Measurements from ENCODE around the gene PGAP2.

PGAP2 gene

GRCh38 chr11:3831378-3832239, 23.2 kb downstream of the PGAP2 start:
- H3K27ac Mint-ChIP-seq, result peak overlapping the region; percentile 100
- peaks cover 96% of the 10 kb centered on the region for H3K36me3 Mint-ChIP-seq (ENCODE audit: low read depth)
- H3K9me3 Mint-ChIP-seq, result no peaks in the 10 kb centered on the region
- no peaks in the 10 kb centered on the region for H3K27me3 Mint-ChIP-seq
- intact Hi-C loops (cut with micrococcal nuclease), result no loop called here
- peaks cover 95% of the 10 kb centered on the region for H3K4me1 Mint-ChIP-seq (ENCODE audit: low read depth)
- peak overlapping the region; percentile 28 for H3K4me3 Mint-ChIP-seq

DNA sequence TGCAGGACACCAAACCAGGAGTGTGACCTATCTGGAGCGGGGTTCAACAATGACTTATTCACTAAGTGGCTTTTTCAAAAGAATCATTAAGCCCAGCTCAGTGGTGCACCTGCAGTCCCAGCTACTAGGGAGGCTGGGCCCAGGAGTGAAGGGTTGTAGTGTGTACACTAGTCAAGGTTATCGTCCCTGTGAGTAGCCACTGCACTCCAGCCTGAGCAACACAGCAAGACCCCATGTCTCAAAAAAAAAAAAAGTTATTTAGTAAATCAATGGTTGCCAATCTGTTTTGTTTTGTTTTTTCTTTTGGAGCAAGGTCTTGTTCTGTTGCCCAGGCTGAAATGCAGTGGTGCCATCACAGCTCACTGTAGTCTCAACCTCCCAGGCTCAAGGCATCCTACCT, 24.5 kb downstream of the PGAP2 start:
- no peaks in the 10 kb centered on the region for H3K9me3 Mint-ChIP-seq
- no peak overlapping the region for H3K4me3 Mint-ChIP-seq
- intact Hi-C loops (cut with micrococcal nuclease), result no loop called here
- no peaks in the 10 kb centered on the region for H3K27me3 Mint-ChIP-seq
- H3K27ac Mint-ChIP-seq, result peak overlapping the region; percentile 100
- peaks cover 92% of the 10 kb centered on the region for H3K36me3 Mint-ChIP-seq (ENCODE audit: low read depth)
- H3K4me1 Mint-ChIP-seq (ENCODE audit: low read depth), result peaks cover 95% of the 10 kb centered on the region

DNA sequence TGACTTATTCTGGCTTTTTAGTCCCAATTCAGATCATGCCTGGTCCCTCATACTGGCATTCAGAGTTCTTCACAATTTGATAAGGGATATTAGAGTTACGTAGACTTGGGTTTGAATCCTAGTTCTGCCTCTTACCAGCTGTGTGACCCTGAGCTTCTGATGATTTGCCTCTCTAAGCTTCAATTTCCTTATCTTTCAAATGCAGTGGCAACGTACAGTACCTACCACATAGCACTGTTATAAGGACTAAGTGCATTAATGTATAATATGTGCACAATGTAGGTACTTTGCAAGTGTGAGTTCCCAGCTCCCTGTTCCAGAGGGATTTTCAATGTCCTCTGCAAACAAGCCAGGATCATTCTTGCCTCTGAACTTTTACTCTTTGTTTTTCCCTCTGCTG, 25.1 kb downstream of the PGAP2 start:
- H3K4me1 Mint-ChIP-seq (ENCODE audit: low read depth), result peaks cover 97% of the 10 kb centered on the region
- intact Hi-C loops (cut with micrococcal nuclease), result no loop called here

DNA sequence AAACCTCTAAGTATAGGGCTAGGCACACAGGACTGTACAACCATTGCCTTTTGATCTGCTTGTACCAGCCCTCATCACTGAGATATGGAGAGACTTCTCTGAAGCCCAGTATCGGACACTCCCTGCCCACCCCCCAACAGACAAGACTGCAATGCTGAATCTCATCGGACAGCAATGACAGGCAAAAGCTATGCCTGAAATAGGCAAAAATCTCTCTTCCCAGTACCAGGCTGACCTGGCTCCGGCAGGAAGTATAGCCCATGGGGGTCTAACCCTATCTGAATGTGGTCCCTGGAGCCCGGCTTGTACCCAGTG, 25.9 kb downstream of the PGAP2 start:
- Mint-ChIP-seq H3K9me3 (no peaks in the 10 kb centered on the region), H3K27me3 (no peaks in the 10 kb centered on the region), H3K36me3 (ENCODE audit: low read depth) (peaks cover 95% of the 10 kb centered on the region), H3K27ac (peak overlapping the region; percentile 100), H3K4me1 (ENCODE audit: low read depth) (peaks cover 100% of the 10 kb centered on the region), H3K4me3 (peak overlapping the region; percentile 66)
- intact Hi-C loops (cut with micrococcal nuclease), result no loop called here

More for the DNA sequence above, 25.1 kb downstream of the PGAP2 start:
- H3K27me3 Mint-ChIP-seq, result no peaks in the 10 kb centered on the region
- H3K9me3 Mint-ChIP-seq, result no peaks in the 10 kb centered on the region
- peaks cover 93% of the 10 kb centered on the region for H3K36me3 Mint-ChIP-seq (ENCODE audit: low read depth)
- peak overlapping the region; percentile 100 for H3K27ac Mint-ChIP-seq
- H3K4me3 Mint-ChIP-seq, result no peak overlapping the region

DNA sequence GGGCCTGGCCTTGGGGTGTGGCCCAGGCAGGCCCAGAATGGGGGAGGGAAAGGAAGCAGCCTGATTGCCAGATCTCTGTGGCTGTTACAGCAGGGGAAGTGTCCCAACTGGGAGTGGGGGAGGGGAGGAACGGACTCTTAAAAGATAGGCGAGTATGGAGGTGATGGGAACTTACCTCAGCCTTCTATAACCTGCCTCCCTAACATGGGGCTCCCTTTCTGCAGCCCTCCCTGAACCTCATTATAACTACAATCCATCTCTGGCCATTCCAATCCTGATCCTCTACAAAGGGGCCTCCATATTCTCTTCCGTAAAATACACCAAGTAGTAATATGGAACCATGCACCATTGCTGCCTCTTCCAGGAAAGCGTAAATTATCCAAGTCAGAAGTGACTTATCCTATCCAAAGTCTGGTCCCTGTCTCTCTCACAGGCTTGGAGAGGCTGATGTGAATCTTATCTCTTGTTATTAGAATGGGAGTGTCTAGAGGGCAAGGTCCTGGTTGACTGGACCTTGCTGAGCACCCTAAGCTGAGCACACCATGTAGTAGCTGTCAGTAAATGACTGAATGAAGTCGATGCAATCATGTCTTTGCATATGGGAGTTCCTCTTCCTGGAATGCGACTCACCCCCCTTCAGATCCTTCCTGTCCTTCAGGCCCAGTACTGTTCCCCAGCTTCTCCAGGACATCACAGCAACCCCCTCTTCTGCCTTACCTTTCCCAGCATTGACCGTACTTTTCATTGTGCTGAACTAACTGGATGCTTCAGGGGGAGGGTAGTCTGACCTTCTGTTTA, 26.5 kb downstream of the PGAP2 start:
- Mint-ChIP-seq H3K36me3 (ENCODE audit: low read depth) (peaks cover 95% of the 10 kb centered on the region), H3K4me3 (peak overlapping the region; percentile 66), H3K27ac (peak overlapping the region; percentile 100), H3K4me1 (ENCODE audit: low read depth) (peaks cover 100% of the 10 kb centered on the region), H3K9me3 (no peaks in the 10 kb centered on the region), H3K27me3 (no peaks in the 10 kb centered on the region)
- intact Hi-C loops (cut with micrococcal nuclease), result no loop called here

GRCh38 chr11:3835751-3836150, 27.4 kb downstream of the PGAP2 start:
- intact Hi-C loops (cut with micrococcal nuclease), result no loop called here
- H3K27ac Mint-ChIP-seq, result peak overlapping the region; percentile 100
- no peaks in the 10 kb centered on the region for H3K27me3 Mint-ChIP-seq
- H3K36me3 Mint-ChIP-seq (ENCODE audit: low read depth), result peaks cover 95% of the 10 kb centered on the region
- H3K9me3 Mint-ChIP-seq, result no peaks in the 10 kb centered on the region
- H3K4me1 Mint-ChIP-seq (ENCODE audit: low read depth), result peaks cover 93% of the 10 kb centered on the region
- peak overlapping the region; percentile 66 for H3K4me3 Mint-ChIP-seq

GRCh38 chr11:3836903-3837302, 28.5 kb downstream of the PGAP2 start:
- Mint-ChIP-seq H3K4me1 (ENCODE audit: low read depth) (peaks cover 82% of the 10 kb centered on the region), H3K4me3 (peak overlapping the region; percentile 91), H3K9me3 (no peaks in the 10 kb centered on the region), H3K27ac (peak overlapping the region; percentile 100), H3K36me3 (ENCODE audit: low read depth) (peaks cover 84% of the 10 kb centered on the region), H3K27me3 (no peaks in the 10 kb centered on the region)
- intact Hi-C loops (cut with micrococcal nuclease), result no loop called here

DNA sequence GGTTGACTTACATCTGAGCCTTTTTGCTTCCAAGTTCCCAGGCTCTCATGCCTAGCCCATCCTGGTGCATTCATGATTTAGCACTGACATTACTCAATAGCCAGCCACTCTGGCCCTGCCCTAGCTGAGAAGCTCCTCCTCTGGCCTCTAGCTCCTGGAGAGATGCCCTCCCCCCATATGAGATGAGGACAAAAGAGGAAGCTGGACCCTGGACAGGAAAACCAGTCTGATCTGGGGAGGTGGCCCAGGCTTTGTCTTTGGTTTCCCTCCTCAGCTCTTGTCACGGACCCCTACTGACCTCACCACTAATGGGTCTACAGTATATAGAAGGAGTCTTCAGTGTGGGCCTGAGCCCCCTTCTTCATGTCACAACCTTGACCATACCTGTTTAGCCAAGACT, 29.4 kb downstream of the PGAP2 start:
- peaks cover 75% of the 10 kb centered on the region for H3K36me3 Mint-ChIP-seq (ENCODE audit: low read depth)
- H3K4me3 Mint-ChIP-seq, result peak overlapping the region; percentile 91
- peaks cover 73% of the 10 kb centered on the region for H3K4me1 Mint-ChIP-seq (ENCODE audit: low read depth)
- intact Hi-C loops (cut with micrococcal nuclease), result no loop called here
- no peaks in the 10 kb centered on the region for H3K27me3 Mint-ChIP-seq
- H3K27ac Mint-ChIP-seq, result peak overlapping the region; percentile 100
- no peaks in the 10 kb centered on the region for H3K9me3 Mint-ChIP-seq

- Mint-ChIP-seq H3K9me3 (no peaks in the 10 kb centered on the region), H3K4me1 (ENCODE audit: low read depth) (peaks cover 66% of the 10 kb centered on the region), H3K27ac (peak overlapping the region; percentile 100), H3K36me3 (ENCODE audit: low read depth) (peaks cover 68% of the 10 kb centered on the region), H3K27me3 (no peaks in the 10 kb centered on the region), H3K4me3 (peak overlapping the region; percentile 91)
- intact Hi-C loops (cut with micrococcal nuclease), result no loop called here
Measured at GRCh38 chr11:3838504-3838903, 30.1 kb downstream of the PGAP2 start.

DNA sequence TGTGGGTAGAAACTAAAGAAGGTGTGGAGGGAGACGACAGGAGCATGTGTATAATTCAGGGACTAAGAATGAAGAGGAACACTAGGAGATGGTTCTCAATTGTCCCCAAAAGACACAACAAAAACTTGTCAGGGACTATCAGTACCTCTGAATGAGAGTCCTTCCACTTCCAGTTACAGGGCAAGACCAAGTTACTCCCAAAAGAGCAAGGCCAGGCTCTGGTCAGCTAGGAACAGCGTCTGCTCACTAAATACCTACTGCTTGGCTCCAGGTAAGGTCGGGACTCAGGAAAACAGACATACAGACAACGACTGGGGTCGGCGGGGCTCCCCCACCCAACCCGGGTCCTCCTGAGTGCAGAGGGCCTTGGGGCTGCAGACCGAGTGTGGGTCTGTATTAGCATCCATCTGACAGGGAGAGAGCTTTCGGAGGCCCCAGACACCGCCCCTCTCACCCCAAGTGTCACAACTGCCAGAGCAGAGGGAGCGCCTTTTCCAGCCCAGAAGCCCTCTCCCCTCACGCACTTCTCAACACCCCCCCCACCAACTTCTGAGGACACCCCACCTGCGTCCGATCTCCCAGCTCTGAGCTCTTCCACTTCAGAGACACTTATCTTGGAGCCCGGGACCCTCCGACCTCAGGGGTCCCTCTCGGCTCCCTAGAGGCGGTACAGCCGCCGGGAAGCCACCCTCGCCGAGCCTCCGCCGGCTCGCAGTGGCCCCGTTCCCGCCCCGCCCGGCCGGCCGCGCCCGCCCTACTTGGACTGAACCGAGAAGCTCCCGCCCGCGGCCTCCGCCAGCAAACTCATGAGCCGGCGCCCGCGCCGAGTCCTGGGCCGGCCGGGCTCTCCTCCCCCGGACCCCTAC, 31.9 kb downstream of the PGAP2 start:
- Mint-ChIP-seq H3K27me3 (no peaks in the 10 kb centered on the region), H3K9me3 (no peaks in the 10 kb centered on the region), H3K4me3 (peak overlapping the region; percentile 91), H3K36me3 (ENCODE audit: low read depth) (peaks cover 51% of the 10 kb centered on the region), H3K4me1 (ENCODE audit: low read depth) (peaks cover 55% of the 10 kb centered on the region), H3K27ac (peak overlapping the region; percentile 100)
- intact Hi-C loops (cut with micrococcal nuclease), result loop anchor here (2.0 kb wide), 2 partner anchors 15 kb away; partner anchors contain the start of gene STIM1

- Mint-ChIP-seq H3K36me3 (ENCODE audit: low read depth) (peaks cover 44% of the 10 kb centered on the region), H3K9me3 (no peaks in the 10 kb centered on the region), H3K4me1 (ENCODE audit: low read depth) (peaks cover 52% of the 10 kb centered on the region)
Measured at GRCh38 chr11:3840870-3841425, 32.6 kb downstream of the PGAP2 start, which contains the start of gene RHOG. RHOG (minus strand) TSS chr11:3840959; CDS start chr11:3828138, 12,821 bp downstream.

DNA sequence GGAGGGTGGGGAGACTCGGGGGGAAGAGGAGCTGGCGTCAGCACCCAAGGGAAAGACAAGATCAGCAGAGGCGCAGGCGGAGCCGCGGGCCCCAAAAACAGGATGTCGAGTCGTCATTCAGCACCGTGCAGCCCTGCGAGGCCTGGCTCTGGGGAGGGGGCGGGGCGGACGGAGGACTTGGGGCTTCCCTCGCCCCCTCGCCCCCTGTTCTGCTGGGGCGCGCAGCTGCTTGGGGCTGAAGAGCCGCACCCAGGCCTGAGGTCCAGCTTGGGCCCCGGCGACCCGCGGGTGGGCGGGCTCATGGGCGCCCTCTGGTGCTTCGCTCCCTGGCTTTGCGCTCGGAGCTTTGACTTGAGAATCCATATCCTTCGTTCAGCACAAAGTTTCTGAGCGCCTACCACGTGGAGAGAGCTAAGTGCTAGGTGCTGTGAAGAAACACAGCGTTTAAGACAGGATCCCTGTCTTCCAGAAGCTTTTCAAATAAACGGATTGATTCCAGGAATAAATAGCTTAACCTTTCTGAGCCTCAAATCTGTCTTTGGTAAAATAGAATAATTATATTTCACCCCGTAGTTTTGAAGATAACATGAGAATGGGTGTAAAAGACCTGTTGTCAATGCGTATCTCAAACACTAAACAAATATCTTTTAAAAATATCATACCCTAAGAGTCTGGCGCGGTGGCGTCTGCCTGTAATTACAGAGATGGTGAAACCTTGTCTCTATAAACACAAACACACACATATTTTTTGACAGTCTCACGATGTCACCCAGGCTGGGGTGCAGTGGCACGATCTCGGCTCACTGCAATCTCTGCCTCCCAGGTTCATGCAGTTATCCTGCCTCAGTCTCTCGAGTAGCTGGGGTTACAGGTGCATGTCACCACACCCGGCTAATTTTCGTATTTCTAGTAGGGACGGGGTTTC, 33.3 kb downstream of the PGAP2 start:
- Mint-ChIP-seq H3K4me3 (peak overlapping the region; percentile 91), H3K36me3 (ENCODE audit: low read depth) (peaks cover 37% of the 10 kb centered on the region), H3K27ac (peak overlapping the region; percentile 100), H3K4me1 (ENCODE audit: low read depth) (peaks cover 48% of the 10 kb centered on the region), H3K27me3 (no peaks in the 10 kb centered on the region), H3K9me3 (no peaks in the 10 kb centered on the region)
- intact Hi-C loops (cut with micrococcal nuclease), result loop anchor here (2.0 kb wide), 2 partner anchors 13 to 17 kb away; partner anchors contain the start of gene STIM1

More at GRCh38 chr11:3840870-3841425, 32.6 kb downstream of the PGAP2 start, which contains the start of gene RHOG:
- Mint-ChIP-seq H3K27ac (peak within 1 kb of the TSS; percentile 100), H3K27me3 (no peaks in the 10 kb centered on the region), H3K4me3 (peak within 1 kb of the TSS; percentile 91)
- intact Hi-C loops (cut with micrococcal nuclease), result loop anchor here (2.0 kb wide), 2 partner anchors 14 to 16 kb away; partner anchors contain the start of gene STIM1

Measured in dendritic cell treated with granulocyte-macrophage colony-stimulating factor and Interleukin-4, amounts not matched to agents 40 ng/mL and 50 ng/mL, for 4 days (primary cell).